IPS-15b (cell line): Measurements from ENCODE around the gene SP9.

Experiments
- H3K27me3 ChIP-seq: one replicate; pipeline ENCODE4 v1.6.1; 2013; ENCODE audit warnings: low read length; ENCODE audit not compliant: control insufficient read depth, insufficient read depth
- H3K36me3 ChIP-seq: one replicate; pipeline ENCODE4 v1.6.1; 2013; ENCODE audit warnings: low read length; ENCODE audit not compliant: control insufficient read depth, insufficient read depth
- H3K4me1 ChIP-seq: one replicate; pipeline ENCODE4 v1.6.1; 2013; ENCODE audit warnings: mild to moderate bottlenecking, low read length; ENCODE audit not compliant: control insufficient read depth, insufficient read depth
- H3K4me3 ChIP-seq: one replicate; pipeline ENCODE4 v1.5.1; 2013; ENCODE audit warnings: low read depth, low read length
- H3K9ac ChIP-seq: one replicate; pipeline ENCODE4 v1.6.1; 2013; ENCODE audit warnings: low read depth, mild to moderate bottlenecking, low read length
- H3K9me3 ChIP-seq: one replicate; pipeline ENCODE4 v1.6.1; 2013; ENCODE audit warnings: mild to moderate bottlenecking, low read length; ENCODE audit not compliant: control insufficient read depth, insufficient read depth

Gene SP9

GRCh38 chr2:174335988-174336500 is 1.3 kb downstream of the SP9 start:
- Histone ChIP-seq H3K36me3 (no peaks in the 10 kb centered on the region), H3K4me1 (peaks cover 26% of the 10 kb centered on the region), H3K27me3 (peaks cover 90% of the 10 kb centered on the region), H3K4me3 (peak overlapping the region; percentile 55), H3K9ac (no peak overlapping the region), H3K9me3 (no peaks in the 10 kb centered on the region)

- Histone ChIP-seq H3K4me1 (peaks cover 21% of the 10 kb centered on the region), H3K36me3 (no peaks in the 10 kb centered on the region), H3K9me3 (no peaks in the 10 kb centered on the region), H3K9ac (no peak overlapping the region), H3K4me3 (peak overlapping the region; percentile 55), H3K27me3 (peaks cover 90% of the 10 kb centered on the region)
These were observed 2.0 kb downstream of the SP9 start for GRCh38 chr2:174336501-174337336.

- peaks cover 18% of the 10 kb centered on the region for H3K4me1 ChIP-seq
- H3K27me3 ChIP-seq: peaks cover 93% of the 10 kb centered on the region
- no peaks in the 10 kb centered on the region for H3K36me3 ChIP-seq
- no peak overlapping the region for H3K9ac ChIP-seq
- H3K4me3 ChIP-seq: peak overlapping the region; percentile 55
- no peaks in the 10 kb centered on the region for H3K9me3 ChIP-seq
These were observed 2.8 kb downstream of the SP9 start for GRCh38 chr2:174337337-174338146.

- no peaks in the 10 kb centered on the region for H3K36me3 ChIP-seq
- peak overlapping the region; percentile 37 for H3K4me3 ChIP-seq
- H3K9ac ChIP-seq: no peak overlapping the region
- H3K9me3 ChIP-seq: no peaks in the 10 kb centered on the region
- H3K27me3 ChIP-seq: peaks cover 93% of the 10 kb centered on the region
- H3K4me1 ChIP-seq: peaks cover 14% of the 10 kb centered on the region
These were observed 3.4 kb downstream of the SP9 start for GRCh38 chr2:174338147-174338605.

GRCh38 chr2:174338671-174339560 is 4.2 kb downstream of the SP9 start:
- H3K4me3 ChIP-seq: peak overlapping the region; percentile 40
- no peak overlapping the region for H3K9ac ChIP-seq
- H3K36me3 ChIP-seq: no peaks in the 10 kb centered on the region

GRCh38 chr2:174339561-174340399 is 5.0 kb downstream of the SP9 start:
- H3K4me3 ChIP-seq: peak overlapping the region; percentile 40
- H3K9me3 ChIP-seq: no peaks in the 10 kb centered on the region
- H3K4me1 ChIP-seq: peaks cover 6% of the 10 kb centered on the region
- H3K9ac ChIP-seq: no peak overlapping the region
- no peaks in the 10 kb centered on the region for H3K36me3 ChIP-seq
- H3K27me3 ChIP-seq: peaks cover 95% of the 10 kb centered on the region

More at GRCh38 chr2:174338671-174339560, 4.2 kb downstream of the SP9 start:
- Histone ChIP-seq H3K27me3 (peaks cover 93% of the 10 kb centered on the region), H3K9me3 (no peaks in the 10 kb centered on the region), H3K4me1 (peaks cover 6% of the 10 kb centered on the region)

GRCh38 chr2:174340400-174341292 is 5.9 kb downstream of the SP9 start:
- H3K27me3 ChIP-seq: peaks cover 95% of the 10 kb centered on the region
- peak overlapping the region; percentile 40 for H3K4me3 ChIP-seq
- no peaks in the 10 kb centered on the region for H3K9me3 ChIP-seq
- no peaks in the 10 kb centered on the region for H3K36me3 ChIP-seq
- peaks cover 6% of the 10 kb centered on the region for H3K4me1 ChIP-seq
- H3K9ac ChIP-seq: no peak overlapping the region

GRCh38 chr2:174341293-174341994 is 6.7 kb downstream of the SP9 start:
- H3K36me3 ChIP-seq: no peaks in the 10 kb centered on the region
- peaks cover 88% of the 10 kb centered on the region for H3K27me3 ChIP-seq
- H3K9ac ChIP-seq: no peak overlapping the region
- peaks cover 7% of the 10 kb centered on the region for H3K4me1 ChIP-seq
- H3K9me3 ChIP-seq: no peaks in the 10 kb centered on the region
- H3K4me3 ChIP-seq: peak overlapping the region; percentile 66

GRCh38 chr2:174341995-174342685 is 7.4 kb downstream of the SP9 start:
- H3K4me3 ChIP-seq: peak overlapping the region; percentile 66
- no peaks in the 10 kb centered on the region for H3K9me3 ChIP-seq
- peaks cover 9% of the 10 kb centered on the region for H3K4me1 ChIP-seq
- H3K36me3 ChIP-seq: no peaks in the 10 kb centered on the region
- peaks cover 81% of the 10 kb centered on the region for H3K27me3 ChIP-seq
- no peak overlapping the region for H3K9ac ChIP-seq
